HepG2 (cell line): Measurements from ENCODE around the gene SMPD3. TPM values are rescaled to one million over a fixed set of nuclear protein-coding genes. Genes with fewer than 3 reads are reported as not detected.

Experiments used
- GZF1 ChIP-seq: sonication (generic); formaldehyde crosslinking; IDR thresholded peaks from 2 replicates; pipeline ENCODE4 v1.5.1; 2020; ENCODE audit warnings: mild to moderate bottlenecking, missing genetic modification reagents
- MBD4 ChIP-seq: IDR thresholded peaks from 2 replicates; pipeline ENCODE4 v1.6.1; 2012; ENCODE audit warnings: low read length, inconsistent platforms, borderline replicate concordance
- MEF2D ChIP-seq: sonication (generic); formaldehyde crosslinking; IDR thresholded peaks from 2 replicates; pipeline ENCODE4 v1.5.1; 2020; ENCODE audit warnings: mild to moderate bottlenecking, missing genetic modification reagents
- PHF5A ChIP-seq: IDR thresholded peaks from one replicate; pipeline ENCODE4 v1.6.1; 2018; ENCODE audit warnings: low read depth, missing genetic modification reagents; ENCODE audit not compliant: unreplicated experiment
- SNAPC2 ChIP-seq: sonication (generic); formaldehyde crosslinking; IDR thresholded peaks from 2 replicates; pipeline ENCODE4 v1.8.1; 2022; ENCODE audit warnings: mild to moderate bottlenecking, missing genetic modification reagents
- SPEN ChIP-seq: sonication (generic); formaldehyde crosslinking; IDR thresholded peaks from 2 replicates; pipeline ENCODE4 v1.5.1; 2020; ENCODE audit warnings: low read depth, mild to moderate bottlenecking, missing genetic modification reagents
- XBP1 ChIP-seq: sonication (generic); formaldehyde crosslinking; IDR thresholded peaks from 2 replicates; pipeline ENCODE4 v1.5.0; 2020; ENCODE audit warnings: missing genetic modification reagents
- YEATS2 ChIP-seq: sonication (generic); formaldehyde crosslinking; IDR thresholded peaks from 2 replicates; pipeline ENCODE4 v1.4.0; 2020; ENCODE audit warnings: missing genetic modification reagents, borderline replicate concordance
- ZNF543 ChIP-seq: sonication (generic); formaldehyde crosslinking; IDR thresholded peaks from 2 replicates; pipeline ENCODE4 v1.4.0; 2020; ENCODE audit warnings: mild to moderate bottlenecking, missing genetic modification reagents
- ZNF614 ChIP-seq: IDR thresholded peaks from 2 replicates; pipeline ENCODE4 v1.6.1; 2018; ENCODE audit warnings: missing biosample characterization, missing genetic modification reagents, inconsistent platforms, borderline replicate concordance
- ZNF660 ChIP-seq: sonication (generic); formaldehyde crosslinking; IDR thresholded peaks from 2 replicates; pipeline ENCODE4 v1.5.1; 2020; ENCODE audit warnings: mild to moderate bottlenecking, low read depth, missing genetic modification reagents, borderline replicate concordance
- ZSCAN30 ChIP-seq: sonication (generic); formaldehyde crosslinking; IDR thresholded peaks from 2 replicates; pipeline ENCODE4 v1.5.0; 2020; ENCODE audit warnings: mild to moderate bottlenecking, missing genetic modification reagents
- polyA plus RNA-seq, 8 experiments: library from polyadenylated mRNA; depleted of rRNA in 3 of 8; stranded (reverse) in 7 of 8; unstranded in 1 of 8; fragments of >200 nt; fragmentation: Illumina TruSeq in 4 of 8; extraction: Trizol in 4 of 8; gene quantifications; 2 replicates each; pipeline versions ENCODE4 v1.2.1 to v1.2.3, GENCODE V29; 2011 to 2016; ENCODE audit warnings: low read depth in 4 of 8, missing spikeins in 1 of 8, mixed read lengths in 1 of 8; ENCODE audit not compliant: insufficient read depth in 1 of 8
- total RNA-seq, 5 experiments: library from RNA; depleted of rRNA; stranded (reverse); fragments of >200 nt; fragmentation: Illumina TruSeq; extraction: Trizol; gene quantifications; 2 replicates each; pipeline ENCODE4 v1.2.3, GENCODE V29; 2016; ENCODE audit warnings: low read depth in 1 of 5
- TF ChIP-seq, protein P1 (sequence below): sonication (generic); formaldehyde crosslinking; IDR thresholded peaks from 2 replicates; pipeline ENCODE4 v1.5.1; 2020; ENCODE audit warnings: mild to moderate bottlenecking, missing genetic modification reagents, moderate library complexity
- TF ChIP-seq, protein P2 (sequence below): sonication (generic); formaldehyde crosslinking; IDR thresholded peaks from 2 replicates; pipeline ENCODE4 v1.4.0; 2020; ENCODE audit warnings: missing genetic modification reagents
- TF ChIP-seq, protein P3 (sequence below): sonication (generic); formaldehyde crosslinking; IDR thresholded peaks from 2 replicates; pipeline ENCODE4 v1.4.0; 2020; ENCODE audit warnings: missing genetic modification reagents
- TF ChIP-seq, protein P4 (sequence below): fragments of 450-650 bp; IDR thresholded peaks from 2 replicates; pipeline ENCODE4 v1.6.1; 2017; ENCODE audit warnings: mild to moderate bottlenecking

SMPD3 gene
- total and polyA plus RNA-seq, 2 of the 13 experiments (the other 11 are each of a cell fraction or from before 2014, with no cell fraction given) = 0.07 to 0.32 TPM

DNA sequence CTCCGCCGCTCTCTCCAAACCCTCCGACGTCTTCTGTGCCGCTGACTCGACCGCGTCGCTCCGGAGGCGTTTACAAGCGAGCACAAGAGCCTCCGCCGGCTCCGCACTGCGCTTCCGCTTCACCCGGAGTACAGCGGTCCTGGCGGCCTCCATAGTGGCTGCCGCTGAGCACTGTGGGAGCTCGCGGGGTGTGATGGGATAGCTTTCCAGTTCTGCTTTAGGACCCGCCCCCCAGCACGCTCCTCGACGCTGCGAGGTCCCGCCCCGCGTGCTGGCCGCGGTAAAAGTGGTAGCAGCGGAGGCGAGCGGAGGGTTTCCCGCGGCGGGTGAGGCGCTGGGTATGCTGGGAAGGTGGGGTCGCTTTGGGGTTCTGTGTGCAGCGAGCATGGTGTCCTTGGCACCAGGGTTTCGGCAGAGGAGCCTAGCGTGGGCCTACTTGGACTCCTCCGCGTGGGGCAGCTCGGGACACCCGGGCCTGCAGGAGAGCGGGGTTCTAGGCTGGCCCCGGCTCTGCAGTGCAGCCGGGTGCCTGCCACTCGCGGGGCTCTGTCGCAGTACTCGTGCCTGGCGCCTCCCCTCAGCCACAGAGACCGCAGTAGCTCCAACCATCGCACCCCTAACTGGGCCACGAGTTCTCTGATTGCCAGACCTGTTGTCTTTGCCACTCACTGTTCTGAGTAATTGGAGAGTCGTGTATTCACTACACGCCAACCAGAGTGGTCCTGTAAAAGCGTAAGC is 137.4 kb downstream of the SMPD3 start, which contains the start of the genes PRMT7 and SLC7A6OS (continued):
- TF ChIP-seq, protein P1, sequence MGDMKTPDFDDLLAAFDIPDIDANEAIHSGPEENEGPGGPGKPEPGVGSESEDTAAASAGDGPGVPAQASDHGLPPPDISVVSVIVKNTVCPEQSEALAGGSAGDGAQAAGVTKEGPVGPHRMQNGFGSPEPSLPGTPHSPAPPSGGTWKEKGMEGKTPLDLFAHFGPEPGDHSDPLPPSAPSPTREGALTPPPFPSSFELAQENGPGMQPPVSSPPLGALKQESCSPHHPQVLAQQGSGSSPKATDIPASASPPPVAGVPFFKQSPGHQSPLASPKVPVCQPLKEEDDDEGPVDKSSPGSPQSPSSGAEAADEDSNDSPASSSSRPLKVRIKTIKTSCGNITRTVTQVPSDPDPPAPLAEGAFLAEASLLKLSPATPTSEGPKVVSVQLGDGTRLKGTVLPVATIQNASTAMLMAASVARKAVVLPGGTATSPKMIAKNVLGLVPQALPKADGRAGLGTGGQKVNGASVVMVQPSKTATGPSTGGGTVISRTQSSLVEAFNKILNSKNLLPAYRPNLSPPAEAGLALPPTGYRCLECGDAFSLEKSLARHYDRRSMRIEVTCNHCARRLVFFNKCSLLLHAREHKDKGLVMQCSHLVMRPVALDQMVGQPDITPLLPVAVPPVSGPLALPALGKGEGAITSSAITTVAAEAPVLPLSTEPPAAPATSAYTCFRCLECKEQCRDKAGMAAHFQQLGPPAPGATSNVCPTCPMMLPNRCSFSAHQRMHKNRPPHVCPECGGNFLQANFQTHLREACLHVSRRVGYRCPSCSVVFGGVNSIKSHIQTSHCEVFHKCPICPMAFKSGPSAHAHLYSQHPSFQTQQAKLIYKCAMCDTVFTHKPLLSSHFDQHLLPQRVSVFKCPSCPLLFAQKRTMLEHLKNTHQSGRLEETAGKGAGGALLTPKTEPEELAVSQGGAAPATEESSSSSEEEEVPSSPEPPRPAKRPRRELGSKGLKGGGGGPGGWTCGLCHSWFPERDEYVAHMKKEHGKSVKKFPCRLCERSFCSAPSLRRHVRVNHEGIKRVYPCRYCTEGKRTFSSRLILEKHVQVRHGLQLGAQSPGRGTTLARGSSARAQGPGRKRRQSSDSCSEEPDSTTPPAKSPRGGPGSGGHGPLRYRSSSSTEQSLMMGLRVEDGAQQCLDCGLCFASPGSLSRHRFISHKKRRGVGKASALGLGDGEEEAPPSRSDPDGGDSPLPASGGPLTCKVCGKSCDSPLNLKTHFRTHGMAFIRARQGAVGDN (CRISPR knock-in tag) = peak; percentile 100
- peak; percentile 98 for TF ChIP-seq MEF2D (CRISPR knock-in tag)
- peak; percentile 77 for TF ChIP-seq PHF5A (CRISPR knock-in tag)
- TF ChIP-seq, protein P2, sequence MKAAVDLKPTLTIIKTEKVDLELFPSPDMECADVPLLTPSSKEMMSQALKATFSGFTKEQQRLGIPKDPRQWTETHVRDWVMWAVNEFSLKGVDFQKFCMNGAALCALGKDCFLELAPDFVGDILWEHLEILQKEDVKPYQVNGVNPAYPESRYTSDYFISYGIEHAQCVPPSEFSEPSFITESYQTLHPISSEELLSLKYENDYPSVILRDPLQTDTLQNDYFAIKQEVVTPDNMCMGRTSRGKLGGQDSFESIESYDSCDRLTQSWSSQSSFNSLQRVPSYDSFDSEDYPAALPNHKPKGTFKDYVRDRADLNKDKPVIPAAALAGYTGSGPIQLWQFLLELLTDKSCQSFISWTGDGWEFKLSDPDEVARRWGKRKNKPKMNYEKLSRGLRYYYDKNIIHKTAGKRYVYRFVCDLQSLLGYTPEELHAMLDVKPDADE = peak; percentile 99
- TF ChIP-seq SPEN (CRISPR knock-in tag) = peak; percentile 96
- TF ChIP-seq ZSCAN30 (CRISPR knock-in tag) = peak; percentile 47
- TF ChIP-seq ZNF543 (CRISPR knock-in tag) = peak; percentile 99
- peak; percentile 99 for TF ChIP-seq SNAPC2
- TF ChIP-seq, protein P3, sequence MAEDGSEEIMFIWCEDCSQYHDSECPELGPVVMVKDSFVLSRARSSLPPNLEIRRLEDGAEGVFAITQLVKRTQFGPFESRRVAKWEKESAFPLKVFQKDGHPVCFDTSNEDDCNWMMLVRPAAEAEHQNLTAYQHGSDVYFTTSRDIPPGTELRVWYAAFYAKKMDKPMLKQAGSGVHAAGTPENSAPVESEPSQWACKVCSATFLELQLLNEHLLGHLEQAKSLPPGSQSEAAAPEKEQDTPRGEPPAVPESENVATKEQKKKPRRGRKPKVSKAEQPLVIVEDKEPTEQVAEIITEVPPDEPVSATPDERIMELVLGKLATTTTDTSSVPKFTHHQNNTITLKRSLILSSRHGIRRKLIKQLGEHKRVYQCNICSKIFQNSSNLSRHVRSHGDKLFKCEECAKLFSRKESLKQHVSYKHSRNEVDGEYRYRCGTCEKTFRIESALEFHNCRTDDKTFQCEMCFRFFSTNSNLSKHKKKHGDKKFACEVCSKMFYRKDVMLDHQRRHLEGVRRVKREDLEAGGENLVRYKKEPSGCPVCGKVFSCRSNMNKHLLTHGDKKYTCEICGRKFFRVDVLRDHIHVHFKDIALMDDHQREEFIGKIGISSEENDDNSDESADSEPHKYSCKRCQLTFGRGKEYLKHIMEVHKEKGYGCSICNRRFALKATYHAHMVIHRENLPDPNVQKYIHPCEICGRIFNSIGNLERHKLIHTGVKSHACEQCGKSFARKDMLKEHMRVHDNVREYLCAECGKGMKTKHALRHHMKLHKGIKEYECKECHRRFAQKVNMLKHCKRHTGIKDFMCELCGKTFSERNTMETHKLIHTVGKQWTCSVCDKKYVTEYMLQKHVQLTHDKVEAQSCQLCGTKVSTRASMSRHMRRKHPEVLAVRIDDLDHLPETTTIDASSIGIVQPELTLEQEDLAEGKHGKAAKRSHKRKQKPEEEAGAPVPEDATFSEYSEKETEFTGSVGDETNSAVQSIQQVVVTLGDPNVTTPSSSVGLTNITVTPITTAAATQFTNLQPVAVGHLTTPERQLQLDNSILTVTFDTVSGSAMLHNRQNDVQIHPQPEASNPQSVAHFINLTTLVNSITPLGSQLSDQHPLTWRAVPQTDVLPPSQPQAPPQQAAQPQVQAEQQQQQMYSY (CRISPR knock-in tag) = peak; percentile 86
- TF ChIP-seq, protein P4, sequence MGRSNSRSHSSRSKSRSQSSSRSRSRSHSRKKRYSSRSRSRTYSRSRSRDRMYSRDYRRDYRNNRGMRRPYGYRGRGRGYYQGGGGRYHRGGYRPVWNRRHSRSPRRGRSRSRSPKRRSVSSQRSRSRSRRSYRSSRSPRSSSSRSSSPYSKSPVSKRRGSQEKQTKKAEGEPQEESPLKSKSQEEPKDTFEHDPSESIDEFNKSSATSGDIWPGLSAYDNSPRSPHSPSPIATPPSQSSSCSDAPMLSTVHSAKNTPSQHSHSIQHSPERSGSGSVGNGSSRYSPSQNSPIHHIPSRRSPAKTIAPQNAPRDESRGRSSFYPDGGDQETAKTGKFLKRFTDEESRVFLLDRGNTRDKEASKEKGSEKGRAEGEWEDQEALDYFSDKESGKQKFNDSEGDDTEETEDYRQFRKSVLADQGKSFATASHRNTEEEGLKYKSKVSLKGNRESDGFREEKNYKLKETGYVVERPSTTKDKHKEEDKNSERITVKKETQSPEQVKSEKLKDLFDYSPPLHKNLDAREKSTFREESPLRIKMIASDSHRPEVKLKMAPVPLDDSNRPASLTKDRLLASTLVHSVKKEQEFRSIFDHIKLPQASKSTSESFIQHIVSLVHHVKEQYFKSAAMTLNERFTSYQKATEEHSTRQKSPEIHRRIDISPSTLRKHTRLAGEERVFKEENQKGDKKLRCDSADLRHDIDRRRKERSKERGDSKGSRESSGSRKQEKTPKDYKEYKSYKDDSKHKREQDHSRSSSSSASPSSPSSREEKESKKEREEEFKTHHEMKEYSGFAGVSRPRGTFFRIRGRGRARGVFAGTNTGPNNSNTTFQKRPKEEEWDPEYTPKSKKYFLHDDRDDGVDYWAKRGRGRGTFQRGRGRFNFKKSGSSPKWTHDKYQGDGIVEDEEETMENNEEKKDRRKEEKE = no peak
- no peak for TF ChIP-seq MBD4
- TF ChIP-seq YEATS2 (CRISPR knock-in tag) = peak; percentile 89
- peak; percentile 95 for TF ChIP-seq GZF1
- TF ChIP-seq ZNF660 (CRISPR knock-in tag) = peak; percentile 95; the same call in 1 of the 2 replicates
- TF ChIP-seq ZNF614 (CRISPR knock-in tag) = no peak; the same call in 1 of the 2 replicates
- TF ChIP-seq XBP1 (CRISPR knock-in tag) = peak; percentile 93
